Posterior cingulate gyrus (tissue), 11 donors: ENCODE measurements around the gene MICALL1.

Experiments
- DNase-seq, 10 donors: peaks; one replicate each; pipeline versions ENCODE4 v3.0.0 to v3.0.0-alpha.2; 2020 to 2021; ENCODE audit warnings: mixed read lengths in 3 of 10
- intact Hi-C: fragments of 100-400 bp; cut with DNase I; formaldehyde crosslinking; loops from one replicate; pipeline ENCODE4 v1.15.1; 2023

MICALL1 gene, protein sequence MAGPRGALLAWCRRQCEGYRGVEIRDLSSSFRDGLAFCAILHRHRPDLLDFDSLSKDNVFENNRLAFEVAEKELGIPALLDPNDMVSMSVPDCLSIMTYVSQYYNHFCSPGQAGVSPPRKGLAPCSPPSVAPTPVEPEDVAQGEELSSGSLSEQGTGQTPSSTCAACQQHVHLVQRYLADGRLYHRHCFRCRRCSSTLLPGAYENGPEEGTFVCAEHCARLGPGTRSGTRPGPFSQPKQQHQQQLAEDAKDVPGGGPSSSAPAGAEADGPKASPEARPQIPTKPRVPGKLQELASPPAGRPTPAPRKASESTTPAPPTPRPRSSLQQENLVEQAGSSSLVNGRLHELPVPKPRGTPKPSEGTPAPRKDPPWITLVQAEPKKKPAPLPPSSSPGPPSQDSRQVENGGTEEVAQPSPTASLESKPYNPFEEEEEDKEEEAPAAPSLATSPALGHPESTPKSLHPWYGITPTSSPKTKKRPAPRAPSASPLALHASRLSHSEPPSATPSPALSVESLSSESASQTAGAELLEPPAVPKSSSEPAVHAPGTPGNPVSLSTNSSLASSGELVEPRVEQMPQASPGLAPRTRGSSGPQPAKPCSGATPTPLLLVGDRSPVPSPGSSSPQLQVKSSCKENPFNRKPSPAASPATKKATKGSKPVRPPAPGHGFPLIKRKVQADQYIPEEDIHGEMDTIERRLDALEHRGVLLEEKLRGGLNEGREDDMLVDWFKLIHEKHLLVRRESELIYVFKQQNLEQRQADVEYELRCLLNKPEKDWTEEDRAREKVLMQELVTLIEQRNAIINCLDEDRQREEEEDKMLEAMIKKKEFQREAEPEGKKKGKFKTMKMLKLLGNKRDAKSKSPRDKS

GRCh38 chr22:37905534-37906363 is at the start of gene MICALL1:
Gene MICALL1, plus strand, starts transcription at chr22:37906297. Its CDS starts 126 bp downstream, at chr22:37906423.
- intact Hi-C loops: loop anchor here (10.0 kb wide), 1 partner anchor 49 kb away; the partner anchor contains the start of genes C22orf23 and POLR2F
- DNase-seq: peak in 6 of 10 donors; percentile 21 to 92 (median 60)

GRCh38 chr22:37860796-37861421 is 45.2 kb upstream of the MICALL1 start:
- no peak for DNase-seq
- intact Hi-C loops: no loop called here

DNA sequence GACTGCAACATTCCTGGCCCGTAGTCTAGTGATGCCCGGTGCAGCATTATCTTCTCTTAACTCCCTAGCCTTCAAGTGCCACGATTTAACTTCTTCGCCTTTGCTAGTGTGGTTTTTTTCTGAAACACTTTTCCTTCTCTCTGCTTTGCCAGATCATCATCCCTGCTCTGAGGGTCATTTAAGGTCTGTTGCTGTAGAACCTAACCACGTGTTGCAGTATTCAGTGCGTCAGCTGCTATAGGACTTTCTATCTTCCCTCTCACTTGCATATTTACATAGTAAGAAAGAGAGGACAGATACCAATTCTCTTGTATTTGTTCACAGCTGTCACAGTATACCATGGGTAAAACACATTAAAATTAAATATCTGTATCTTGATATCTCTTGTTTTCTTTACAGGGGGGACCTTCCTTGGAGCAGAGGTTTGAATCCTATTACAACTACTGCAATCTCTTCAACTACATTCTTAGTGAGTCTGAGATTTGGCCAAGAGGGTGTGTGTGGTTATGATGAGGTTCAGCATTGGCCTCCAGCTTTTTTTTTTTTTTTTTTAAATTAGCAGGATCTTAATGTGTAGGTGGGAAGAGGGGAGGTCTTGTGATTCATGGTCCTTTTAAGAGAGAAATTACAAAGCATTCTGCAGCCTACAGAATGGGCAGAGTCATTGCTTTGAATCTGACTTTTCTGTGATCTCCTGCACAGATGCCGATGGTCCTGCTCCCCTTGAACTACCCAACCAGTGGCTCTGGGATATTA is 43.3 kb upstream of the MICALL1 start:
- DNase-seq: no peak
- intact Hi-C loops: loop anchor here (1.0 kb wide), 2 partner anchors 18 to 45 kb away; partner anchors contain the start of gene ANKRD54

DNA sequence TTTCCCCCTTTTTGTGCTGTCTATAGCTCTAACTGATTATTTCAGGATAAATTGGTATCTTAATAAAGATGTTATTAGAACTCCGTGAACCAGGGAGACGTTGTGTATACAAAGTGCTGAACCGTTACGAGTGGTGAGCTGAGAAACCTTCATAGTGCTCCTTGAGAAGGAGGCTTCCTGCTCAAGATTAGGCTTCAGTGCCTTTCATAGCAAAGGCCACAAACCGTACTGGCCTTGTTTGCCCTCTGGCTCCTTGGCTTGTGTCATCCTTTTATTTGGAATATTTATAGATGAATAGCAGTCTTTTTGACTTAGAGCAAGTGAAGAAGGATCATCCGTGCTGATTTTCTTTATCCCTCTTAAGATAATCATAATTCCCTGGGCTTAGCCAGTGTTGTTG is 40.6 kb upstream of the MICALL1 start:
- intact Hi-C loops: no loop called here
- no peak for DNase-seq

- DNase-seq: peak in 1 of 10 donors; percentile 25
- intact Hi-C loops: no loop called here
Measured at GRCh38 chr22:37870273-37870672, 35.8 kb upstream of the MICALL1 start.

DNA sequence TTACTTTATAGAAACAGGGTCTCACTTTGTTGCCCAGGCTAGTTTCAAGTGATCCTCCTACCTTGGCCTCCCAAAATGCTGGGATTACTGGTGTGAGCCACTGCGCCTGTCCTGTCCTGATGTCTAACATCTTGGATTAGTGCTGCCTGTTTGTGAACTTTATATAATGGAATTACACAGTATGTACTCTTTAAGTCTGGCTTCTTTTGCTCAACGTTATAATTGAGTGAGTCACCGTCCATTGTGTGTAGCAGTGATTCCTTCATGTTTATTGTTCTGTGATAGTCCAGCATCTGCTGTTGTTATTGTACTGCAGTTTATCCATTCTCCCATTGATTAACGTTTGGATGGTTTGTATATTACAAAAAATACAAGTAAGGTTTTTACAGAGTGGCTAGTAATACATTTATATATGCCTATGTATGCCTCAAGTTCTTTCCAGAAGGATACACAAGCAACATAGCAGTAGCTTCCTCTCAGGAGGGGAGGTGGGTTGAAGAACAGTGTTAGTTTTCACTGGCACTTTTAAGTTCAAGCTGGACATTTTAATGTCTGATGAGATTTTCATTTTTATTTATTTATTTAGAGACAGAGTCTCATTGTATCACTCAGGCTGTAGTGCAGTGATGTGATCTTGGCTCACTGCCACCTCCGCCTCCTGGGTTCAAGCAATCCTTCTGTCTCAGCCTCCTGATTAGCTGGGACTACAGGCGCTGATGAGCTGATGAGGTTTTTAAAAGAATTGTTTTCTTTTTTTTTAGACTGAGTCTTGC is 25.2 kb upstream of the MICALL1 start:
- intact Hi-C loops: no loop called here
- DNase-seq: peak in 9 of 10 donors; percentile 45 to 94 (median 62)

DNA sequence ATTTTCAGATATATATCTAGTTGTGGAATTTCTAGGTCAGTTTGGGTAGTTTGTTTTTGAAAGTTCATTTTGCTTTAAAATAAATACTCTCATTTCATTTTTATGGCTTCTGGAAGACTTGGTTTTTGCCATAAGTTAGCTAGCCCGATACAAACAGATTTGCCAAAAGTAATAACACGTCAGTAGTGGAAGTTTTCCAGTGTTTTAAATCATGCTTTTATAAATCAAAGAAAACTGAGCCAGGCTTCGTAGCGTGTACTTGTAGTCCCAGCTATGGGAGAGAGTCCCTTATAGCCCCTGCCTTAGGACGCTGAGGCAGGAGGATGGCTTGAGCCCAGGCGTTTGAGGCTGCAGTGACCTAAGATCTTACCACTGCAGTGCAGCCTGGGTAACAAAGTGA is 21.7 kb upstream of the MICALL1 start:
- intact Hi-C loops: no loop called here
- DNase-seq: peak in 1 of 10 donors; percentile 29

DNA sequence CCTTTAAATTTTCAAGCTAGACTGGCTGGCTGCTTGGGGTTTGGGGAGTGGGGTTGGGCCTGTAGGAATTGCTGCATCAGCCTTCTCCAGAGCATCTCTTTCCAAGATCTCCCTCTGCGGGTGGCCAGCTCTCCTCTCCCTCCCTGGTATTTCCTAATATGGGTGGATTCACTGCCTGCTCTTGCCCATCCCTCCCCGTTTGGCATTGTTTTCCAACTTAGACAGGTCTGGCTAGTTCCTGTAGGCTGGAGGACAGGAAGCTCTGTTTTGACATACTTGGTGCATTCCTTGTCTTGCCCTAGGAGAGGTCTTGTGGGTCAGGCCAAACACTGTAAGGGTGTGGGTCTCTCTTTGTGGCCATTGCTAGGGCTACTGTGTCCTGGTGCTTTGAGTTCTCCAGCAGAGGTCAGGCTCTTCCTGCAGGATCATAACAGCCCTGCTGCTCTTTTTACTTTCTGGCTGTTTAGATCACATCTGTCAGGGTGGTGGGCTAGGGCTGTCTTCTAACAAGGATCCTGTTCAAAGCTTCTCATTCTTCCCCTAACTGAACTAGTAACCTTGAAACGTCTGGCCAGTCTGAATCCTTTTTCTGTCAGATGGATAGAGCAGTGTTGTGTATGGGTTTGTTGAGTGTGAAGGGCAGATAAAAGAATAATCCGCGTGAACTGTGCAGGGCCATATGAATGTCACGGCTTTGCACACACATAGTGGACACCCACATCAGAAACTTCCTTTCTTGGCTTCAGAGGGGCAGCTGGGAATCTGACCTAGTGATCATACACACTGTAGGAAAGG is 18.3 kb upstream of the MICALL1 start:
- intact Hi-C loops: loop anchor here (2.0 kb wide), 1 partner anchor 45 kb away; no protein-coding TSS in a partner anchor
- peak in 4 of 10 donors; percentile 31 to 67 (median 58) for DNase-seq

DNA sequence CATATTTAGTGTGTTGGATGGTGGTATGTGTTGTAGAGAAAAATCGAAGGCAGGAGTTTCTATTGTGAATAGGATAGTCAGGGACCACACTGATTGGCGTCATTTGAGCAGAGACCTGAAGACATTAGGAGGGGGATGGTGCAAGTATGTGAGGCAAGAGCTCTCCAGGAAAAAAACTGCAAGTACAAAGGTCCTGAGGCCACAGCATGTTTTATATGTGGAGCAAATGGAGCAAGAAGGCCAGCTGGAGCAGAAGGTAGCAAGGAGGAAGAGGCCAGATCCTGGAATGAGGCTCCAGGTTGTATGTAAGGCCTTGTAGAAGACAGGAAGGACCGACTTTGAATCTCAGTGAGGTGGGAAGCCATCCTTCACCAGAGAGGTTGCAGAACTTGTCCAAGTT is 14.2 kb upstream of the MICALL1 start:
- no peak for DNase-seq
- intact Hi-C loops: no loop called here

- peak; percentile 82 to 99 (median 93) for DNase-seq
- intact Hi-C loops: no loop called here
Measured at GRCh38 chr22:37892566-37893335, 13.3 kb upstream of the MICALL1 start.

GRCh38 chr22:37893583-37893983 is 12.5 kb upstream of the MICALL1 start:
- intact Hi-C loops: no loop called here
- peak in 1 of 10 donors; percentile 67 for DNase-seq

GRCh38 chr22:37894939-37895670 is 11.0 kb upstream of the MICALL1 start:
- DNase-seq: peak in 4 of 10 donors; percentile 39 to 86 (median 64)
- intact Hi-C loops: no loop called here

GRCh38 chr22:37896181-37896592 is 9.9 kb upstream of the MICALL1 start:
- peak in 2 of 10 donors; percentile 7 to 29 for DNase-seq
- intact Hi-C loops: no loop called here

DNA sequence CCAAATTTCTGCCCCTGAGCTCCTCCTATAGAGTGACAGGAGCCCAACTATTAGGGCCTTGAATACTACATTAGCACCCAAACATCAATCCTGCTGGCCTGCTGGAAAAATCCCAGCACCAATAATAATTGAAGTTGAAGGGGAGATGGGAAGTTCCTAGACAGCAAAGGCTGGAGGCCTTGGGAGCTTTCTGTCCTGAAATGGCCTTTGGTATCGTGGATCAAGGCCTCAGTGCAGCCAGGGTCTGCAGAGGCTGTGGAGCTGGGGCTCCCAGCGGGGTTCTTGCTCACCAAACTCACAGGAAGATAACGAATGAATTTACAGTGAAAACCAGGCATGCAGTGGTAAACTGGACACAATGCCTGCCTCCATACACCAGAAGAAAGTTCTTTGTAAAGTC is 9.2 kb upstream of the MICALL1 start:
- intact Hi-C loops: no loop called here
- peak in 2 of 10 donors; percentile 19 to 50 for DNase-seq

GRCh38 chr22:37897807-37898206 is 8.3 kb upstream of the MICALL1 start:
- intact Hi-C loops: no loop called here
- peak in 2 of 10 donors; percentile 3 to 10 for DNase-seq
